Lung (tissue), 12 donors: ENCODE results near the gene ITGB7. TPM values are rescaled to one million over a fixed set of nuclear protein-coding genes. Genes with fewer than 3 reads are reported as not detected.
"Not testable (repeated sequence)": the region's sequence is repeated elsewhere in the genome, so short reads cannot be mapped to it uniquely, and the experiment has no call there.

Experiments
- ATAC-seq: fragments of 200-7000 bp; cut with Tn5 transposase; one replicate; pipeline ENCODE4 v1.9.1; 2020; ENCODE audit warnings: moderate number of reproducible peaks; ENCODE audit not compliant: insufficient read depth, low FRiP score
- DNase-seq, 3 donors: peaks; one replicate each; pipeline ENCODE4 v3.0.0-alpha.2; 2013 to 2017
- H3K27ac ChIP-seq, 2 donors: one replicate each; pipeline ENCODE4 v1.5.1; 2013; ENCODE audit warnings: mild to moderate bottlenecking in 2 of 2, moderate library complexity in 2 of 2, control low read depth in 1 of 2, inconsistent platforms in 1 of 2, low read depth in 1 of 2, low read length in 1 of 2
- H3K27me3 ChIP-seq, 3 donors: one replicate each; pipeline ENCODE4 v1.5.1; 2013; ENCODE audit warnings: low read length in 2 of 3; ENCODE audit not compliant: control insufficient read depth in 3 of 3, insufficient read depth in 3 of 3
- H3K36me3 ChIP-seq, 4 donors: one replicate each; pipeline ENCODE4 v1.5.1; 2013; ENCODE audit warnings: low read length in 4 of 4, mild to moderate bottlenecking in 1 of 4, moderate library complexity in 1 of 4; ENCODE audit not compliant: control insufficient read depth in 4 of 4, insufficient read depth in 4 of 4
- H3K4me1 ChIP-seq, 5 donors: one replicate each; pipeline ENCODE4 v1.5.1; 2013; ENCODE audit warnings: low read length in 5 of 5, mild to moderate bottlenecking in 2 of 5, moderate library complexity in 1 of 5; ENCODE audit not compliant: control insufficient read depth in 5 of 5, insufficient read depth in 5 of 5
- H3K4me3 ChIP-seq: one replicate; pipeline ENCODE4 v1.5.1; 2013; ENCODE audit warnings: mild to moderate bottlenecking, control low read depth, moderate library complexity
- H3K9ac ChIP-seq, 2 donors: one replicate each; pipeline ENCODE4 v1.5.1; 2013; ENCODE audit warnings: low read length in 2 of 2, control low read depth in 1 of 2; ENCODE audit not compliant: insufficient read depth in 1 of 2
- H3K9me3 ChIP-seq, 4 donors: one replicate each; pipeline ENCODE4 v1.5.1; 2013; ENCODE audit warnings: low read length in 3 of 4, mild to moderate bottlenecking in 1 of 4, moderate library complexity in 1 of 4; ENCODE audit not compliant: control insufficient read depth in 4 of 4, insufficient read depth in 3 of 4
- WGBS, 2 donors: extraction: QIAGEN DNeasy Blood & Tissue Kit; methylation state at CpG; one replicate each; pipeline ENCODE4 v1.1.7; 2013; 5-methylcytosine and 5-hydroxymethylcytosine counted together
- polyA plus RNA-seq, 2 donors: library from polyadenylated mRNA; stranded (reverse); fragments of 200-250 nt; gene quantifications; one replicate each; pipeline ENCODE4 v1.2.1, GENCODE V29; 2013
- total RNA-seq, 2 donors: library from RNA; depleted of rRNA in 1 of 2; stranded (reverse); fragments of >200 nt in 1 of 2; gene quantifications; one replicate each; pipeline ENCODE4 v1.2.1, GENCODE V29; 2014 to 2021
- TF ChIP-seq, protein P1 (sequence below): IDR thresholded peaks from 2 replicates; pipeline ENCODE4 v1.5.1; 2012; ENCODE audit warnings: mild to moderate bottlenecking; ENCODE audit errors: control extremely low read depth, extremely low read depth
- donor health status: control.
- donor health status: control.
- donor health status: Bipolar disorder and iron deficiency.
- donor health status: healthy.
- donor health status: DM: yes; HTN: yes; CAD: no.

ITGB7 gene
- total and polyA plus RNA-seq, 4 donors = 2.3 to 7.9 (median 5.0) TPM

DNA sequence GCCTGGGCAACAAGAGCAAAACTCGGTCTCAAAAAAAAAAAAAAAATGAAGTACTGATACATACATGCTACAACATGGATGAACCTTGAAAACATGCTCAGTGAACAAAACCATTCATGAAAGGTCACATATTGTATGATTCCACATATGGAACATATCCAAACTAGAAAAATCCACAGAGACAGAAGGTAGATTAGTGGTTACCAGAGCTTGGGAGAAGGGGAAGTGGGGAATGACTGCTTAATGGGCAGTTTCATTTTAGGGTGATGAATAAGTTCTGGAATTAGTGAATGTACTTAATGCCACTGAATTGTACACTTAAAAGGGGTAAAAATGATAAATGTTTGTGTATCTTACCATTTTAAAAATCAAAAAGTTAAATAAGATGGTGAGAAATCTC, 2.7 kb downstream of the ITGB7 start:
- H3K9me3 ChIP-seq = no peaks in the 10 kb centered on the region
- DNase-seq (no peak), ATAC-seq (no peak)
- 100% methylated on average over 1 of the region's 1 CpG for WGBS, 2 donors
- H3K36me3 ChIP-seq = no peaks in the 10 kb centered on the region
- H3K27ac ChIP-seq = no peak overlapping the region
- H3K9ac ChIP-seq = no peak overlapping the region
- H3K4me3 ChIP-seq = no peak overlapping the region
- peaks cover 0 to 9% (median 0%) of the 10 kb centered on the region in 5 donors for H3K4me1 ChIP-seq
- TF ChIP-seq, protein P1, sequence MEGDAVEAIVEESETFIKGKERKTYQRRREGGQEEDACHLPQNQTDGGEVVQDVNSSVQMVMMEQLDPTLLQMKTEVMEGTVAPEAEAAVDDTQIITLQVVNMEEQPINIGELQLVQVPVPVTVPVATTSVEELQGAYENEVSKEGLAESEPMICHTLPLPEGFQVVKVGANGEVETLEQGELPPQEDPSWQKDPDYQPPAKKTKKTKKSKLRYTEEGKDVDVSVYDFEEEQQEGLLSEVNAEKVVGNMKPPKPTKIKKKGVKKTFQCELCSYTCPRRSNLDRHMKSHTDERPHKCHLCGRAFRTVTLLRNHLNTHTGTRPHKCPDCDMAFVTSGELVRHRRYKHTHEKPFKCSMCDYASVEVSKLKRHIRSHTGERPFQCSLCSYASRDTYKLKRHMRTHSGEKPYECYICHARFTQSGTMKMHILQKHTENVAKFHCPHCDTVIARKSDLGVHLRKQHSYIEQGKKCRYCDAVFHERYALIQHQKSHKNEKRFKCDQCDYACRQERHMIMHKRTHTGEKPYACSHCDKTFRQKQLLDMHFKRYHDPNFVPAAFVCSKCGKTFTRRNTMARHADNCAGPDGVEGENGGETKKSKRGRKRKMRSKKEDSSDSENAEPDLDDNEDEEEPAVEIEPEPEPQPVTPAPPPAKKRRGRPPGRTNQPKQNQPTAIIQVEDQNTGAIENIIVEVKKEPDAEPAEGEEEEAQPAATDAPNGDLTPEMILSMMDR = no peak
- H3K27me3 ChIP-seq = no peaks in the 10 kb centered on the region

DNA sequence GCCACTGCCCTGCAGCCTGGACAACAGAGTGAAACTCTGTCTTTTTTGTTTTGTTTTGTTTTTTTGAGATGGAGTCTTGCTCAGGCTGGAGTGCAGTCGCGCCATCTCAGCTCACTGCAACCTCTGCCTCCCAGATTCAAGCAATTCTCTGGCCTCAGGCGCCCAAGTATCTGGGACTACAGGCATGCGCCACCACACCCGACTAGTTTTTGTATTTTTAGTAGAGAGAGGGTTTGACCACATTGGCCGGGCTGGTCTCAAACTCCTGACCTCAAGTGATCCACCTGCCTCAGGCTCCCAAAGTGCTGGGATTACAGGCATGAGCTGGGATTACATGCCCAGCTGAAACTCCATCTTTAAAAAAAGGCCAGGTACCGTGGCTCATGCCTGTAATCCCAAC, 4.7 kb downstream of the ITGB7 start:
- H3K9me3 ChIP-seq, DNase-seq, H3K9ac ChIP-seq, H3K27me3 ChIP-seq, H3K4me3 ChIP-seq, H3K36me3 ChIP-seq, H3K27ac ChIP-seq, ATAC-seq: not testable (repeated sequence)
- H3K4me1 ChIP-seq = peaks cover 0 to 10% (median 0%) of the 10 kb centered on the region in 5 donors
- WGBS, 2 donors = 93 to 94% methylated on average over 7 of the region's 7 CpGs

DNA sequence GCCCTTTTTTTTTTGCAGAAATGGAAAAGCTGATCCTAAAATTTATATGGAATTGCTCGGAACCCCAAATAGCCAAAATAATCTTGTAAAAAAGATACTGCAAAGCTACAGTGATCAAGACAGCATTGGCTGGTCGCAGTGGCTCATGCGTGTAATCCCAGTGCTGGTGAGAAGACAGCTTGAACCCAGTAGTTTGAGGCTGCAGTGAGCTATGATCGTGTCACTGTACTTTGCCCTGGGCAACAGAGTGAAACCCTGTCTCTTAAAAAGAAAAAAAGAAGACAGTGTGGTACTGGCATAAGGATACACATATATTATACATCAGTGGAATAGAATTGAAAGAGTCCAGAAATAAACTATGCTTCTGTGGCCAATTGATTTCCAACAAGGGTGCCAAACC, 5.4 kb downstream of the ITGB7 start:
- ATAC-seq = no peak

DNA sequence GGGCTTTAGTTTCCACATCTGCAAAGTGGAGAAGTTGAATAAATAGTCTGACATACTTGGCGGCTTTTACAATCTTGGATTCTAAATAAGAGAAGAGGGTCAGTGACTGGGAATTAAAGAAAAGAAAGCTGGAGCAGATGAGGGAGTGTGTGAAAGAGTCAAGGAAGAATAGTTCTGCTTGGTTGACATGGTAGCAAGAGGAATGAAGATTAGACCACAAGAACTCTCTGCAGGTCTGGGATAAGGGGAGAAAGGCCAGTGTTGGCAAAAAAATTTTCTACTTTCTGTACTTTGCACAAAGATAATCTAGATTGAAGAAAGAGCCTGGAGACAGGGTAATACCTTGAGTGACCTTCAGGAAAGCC, 5.9 kb downstream of the ITGB7 start:
- H3K36me3 ChIP-seq = no peaks in the 10 kb centered on the region
- no peak overlapping the region for H3K4me3 ChIP-seq
- no peak overlapping the region for H3K9ac ChIP-seq
- ATAC-seq (no peak), DNase-seq (no peak)
- no peak overlapping the region for H3K27ac ChIP-seq
- H3K4me1 ChIP-seq = peaks cover 0 to 13% (median 0%) of the 10 kb centered on the region in 5 donors
- no peaks in the 10 kb centered on the region for H3K9me3 ChIP-seq
- H3K27me3 ChIP-seq = no peaks in the 10 kb centered on the region
- WGBS, 2 donors = 50 to 63% methylated on average over 1 of the region's 1 CpG
- TF ChIP-seq, protein P1 = no peak

More for the DNA sequence above, 5.4 kb downstream of the ITGB7 start:
- Histone ChIP-seq H3K4me1 (peaks cover 0 to 10% (median 0%) of the 10 kb centered on the region in 5 donors), H3K4me3 (no peak overlapping the region), H3K27me3 (no peaks in the 10 kb centered on the region), H3K9ac (no peak overlapping the region), H3K36me3 (no peaks in the 10 kb centered on the region), H3K27ac (no peak overlapping the region), H3K9me3 (no peaks in the 10 kb centered on the region)
- WGBS, 2 donors = 93 to 98% methylated on average over 4 of the region's 4 CpGs
- TF ChIP-seq, protein P1 = no peak
- no peak for DNase-seq
